Activated CD4-positive, alpha-beta T cell treated with anti-CD3 and anti-CD28 coated beads, Interleukin-2, amount 10 ng/mL, durations not matched to agents 7 days and 5 days (primary cell): ENCODE results near the gene APOL4. TPM values are rescaled to one million over a fixed set of nuclear protein-coding genes. Genes with fewer than 3 reads are reported as not detected.
"Not testable (repeated sequence)": the region's sequence is repeated elsewhere in the genome, so short reads cannot be mapped to it uniquely, and the experiment has no call there.

Source experiments
- CTCF ChIA-PET: fragments of 350-600 bp; sonication (Branson Sonifier 250); formaldehyde crosslinking; loops from one replicate; lab custom pipeline; 2021; ENCODE audit warnings: antibody characterized with exemption; lab: Charles Lee
- POLR2A ChIA-PET: fragments of 350-600 bp; sonication (Branson Sonifier 250); formaldehyde crosslinking; loops from one replicate; lab custom pipeline; 2021; ENCODE audit warnings: antibody characterized with exemption; lab: Charles Lee
- DNase-seq: peaks from one replicate; pipeline ENCODE4 v3.0.0-alpha.2; 2020
- H3K27ac Mint-ChIP-seq: one replicate; pipeline ENCODE4 v1.8.0; 2021; ENCODE audit warnings: mild to moderate bottlenecking, moderate library complexity, mixed read lengths
- H3K27me3 Mint-ChIP-seq: one replicate; pipeline ENCODE4 v1.8.0; 2021; ENCODE audit warnings: mixed read lengths
- H3K36me3 Mint-ChIP-seq: one replicate; pipeline ENCODE4 v1.8.0; 2021; ENCODE audit warnings: low read depth, mixed read lengths
- H3K4me1 Mint-ChIP-seq: one replicate; pipeline ENCODE4 v1.8.0; 2021; ENCODE audit warnings: mixed read lengths
- H3K4me3 Mint-ChIP-seq: one replicate; pipeline ENCODE4 v1.8.0; 2021; ENCODE audit warnings: mild to moderate bottlenecking, moderate library complexity, mixed read lengths
- H3K9me3 Mint-ChIP-seq: one replicate; pipeline ENCODE4 v1.8.0; 2021; ENCODE audit warnings: mixed read lengths
- total RNA-seq, 2 experiments: library from RNA; stranded (reverse); gene quantifications; one replicate each; pipeline ENCODE4 v1.2.3, GENCODE V29; 2021

The APOL4 gene
- total RNA-seq, 2 experiments from 2014 or later = 0.54 to 0.57 TPM

DNA sequence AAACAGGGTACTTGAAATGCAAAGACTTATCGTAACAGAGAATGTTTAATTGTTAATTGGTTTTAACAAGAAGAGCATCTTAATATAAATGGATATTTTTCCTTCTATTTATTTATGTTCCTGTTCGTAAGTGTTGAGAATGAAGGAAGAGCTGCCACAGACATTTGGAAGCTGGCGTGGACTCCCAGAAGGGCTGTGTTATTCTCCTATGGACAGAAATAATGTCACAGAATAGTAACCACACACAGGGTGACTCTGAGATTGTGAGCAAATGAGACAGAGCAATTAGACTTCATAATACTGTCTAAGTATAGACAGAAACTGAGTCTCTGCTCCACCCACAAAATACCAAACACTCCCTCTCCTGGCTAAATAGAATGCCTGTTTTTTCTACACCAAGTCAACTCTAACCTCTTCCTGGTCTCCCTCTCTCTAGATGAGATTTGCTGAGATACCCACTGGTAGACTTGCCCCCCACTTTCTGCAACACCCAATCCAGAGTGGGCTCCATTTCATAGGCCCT is 47.1 kb downstream of the APOL4 start:
- Mint-ChIP-seq H3K9me3 (peaks cover 8% of the 10 kb centered on the region), H3K27ac (peak overlapping the region; percentile 15), H3K4me3 (no peak overlapping the region), H3K36me3 (peaks cover 88% of the 10 kb centered on the region), H3K4me1 (peaks cover 75% of the 10 kb centered on the region), H3K27me3 (no peaks in the 10 kb centered on the region)
- ChIA-PET POLR2A (no interaction called here), CTCF (no interaction called here)
- DNase-seq = no peak

DNA sequence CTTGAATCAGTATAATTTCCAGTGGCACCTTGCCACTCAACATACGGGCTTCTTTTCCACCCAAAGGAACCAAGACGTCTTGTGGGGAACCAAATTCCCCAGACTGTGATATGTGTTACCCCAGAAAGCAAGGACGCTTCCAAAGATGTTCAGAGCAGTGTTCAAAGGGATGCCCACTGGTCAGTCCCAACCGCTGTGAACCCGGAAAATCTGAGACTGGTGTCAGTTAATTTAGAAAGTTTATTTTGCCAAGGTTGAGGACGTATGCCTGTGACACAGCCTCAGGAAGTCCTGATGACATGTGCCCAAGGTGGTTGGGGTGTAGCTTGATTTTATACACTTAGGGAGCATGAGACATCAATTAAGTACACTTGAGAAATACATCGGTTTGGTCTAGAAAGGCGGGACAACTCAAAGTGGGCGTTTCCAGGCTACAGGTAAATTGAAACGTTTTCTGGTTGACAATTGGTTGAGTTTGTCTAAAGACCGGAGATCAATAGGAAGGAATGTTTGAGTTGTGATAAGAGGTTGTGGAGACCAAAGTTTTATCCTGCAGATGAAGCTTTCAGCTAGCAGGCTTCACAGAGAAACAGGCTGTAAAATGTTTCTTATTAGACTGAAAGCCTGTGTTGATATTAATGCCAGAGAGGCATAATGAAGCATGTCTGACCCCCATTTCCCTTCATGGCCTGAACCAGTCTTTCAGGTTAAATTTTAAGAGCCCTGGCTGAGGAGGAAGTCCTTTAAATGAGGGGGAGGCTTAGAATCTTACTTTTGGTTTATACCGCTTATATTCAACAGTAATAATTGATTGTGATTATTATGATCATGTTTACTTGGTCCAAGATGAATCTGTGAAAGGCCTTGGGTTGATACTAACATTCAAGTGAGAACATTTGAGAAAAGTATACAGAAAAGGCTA is 47.8 kb downstream of the APOL4 start:
- ChIA-PET CTCF (no interaction called here), POLR2A (no interaction called here)
- peaks cover 8% of the 10 kb centered on the region for H3K9me3 Mint-ChIP-seq
- no peak overlapping the region for H3K27ac Mint-ChIP-seq
- DNase-seq = no peak
- no peak overlapping the region for H3K4me3 Mint-ChIP-seq
- H3K4me1 Mint-ChIP-seq = peaks cover 70% of the 10 kb centered on the region
- H3K27me3 Mint-ChIP-seq = no peaks in the 10 kb centered on the region
- peaks cover 86% of the 10 kb centered on the region for H3K36me3 Mint-ChIP-seq

DNA sequence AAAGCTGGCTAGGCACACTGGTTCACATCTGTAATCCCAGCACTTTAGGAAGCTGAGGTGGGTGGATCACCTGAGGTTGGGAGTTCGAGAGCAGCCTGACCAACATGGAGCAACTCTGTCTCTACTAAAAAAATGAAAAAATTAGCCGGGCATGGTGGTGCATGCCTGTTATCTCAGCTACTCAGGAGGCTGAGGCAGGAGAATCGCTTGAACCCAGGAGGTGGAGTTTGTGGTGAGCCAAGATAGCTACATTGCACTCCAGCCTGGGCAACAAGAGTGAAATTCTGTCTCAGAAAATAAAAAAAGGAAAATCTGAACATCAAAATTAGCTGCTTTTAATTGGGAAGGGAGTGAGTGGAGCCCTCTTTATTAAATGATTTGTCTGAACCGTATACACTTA is 48.8 kb downstream of the APOL4 start:
- H3K4me3 Mint-ChIP-seq, H3K27ac Mint-ChIP-seq, DNase-seq, POLR2A ChIA-PET, H3K27me3 Mint-ChIP-seq, H3K9me3 Mint-ChIP-seq: not testable (repeated sequence)
- H3K36me3 Mint-ChIP-seq = peaks cover 84% of the 10 kb centered on the region
- CTCF ChIA-PET = interaction anchor here (0.9 to 1.5 kb wide), 2 partner anchors 11 to 87 kb away, joined by 3 to 4 read pairs; no protein-coding TSS in a partner anchor
- H3K4me1 Mint-ChIP-seq = peaks cover 62% of the 10 kb centered on the region

DNA sequence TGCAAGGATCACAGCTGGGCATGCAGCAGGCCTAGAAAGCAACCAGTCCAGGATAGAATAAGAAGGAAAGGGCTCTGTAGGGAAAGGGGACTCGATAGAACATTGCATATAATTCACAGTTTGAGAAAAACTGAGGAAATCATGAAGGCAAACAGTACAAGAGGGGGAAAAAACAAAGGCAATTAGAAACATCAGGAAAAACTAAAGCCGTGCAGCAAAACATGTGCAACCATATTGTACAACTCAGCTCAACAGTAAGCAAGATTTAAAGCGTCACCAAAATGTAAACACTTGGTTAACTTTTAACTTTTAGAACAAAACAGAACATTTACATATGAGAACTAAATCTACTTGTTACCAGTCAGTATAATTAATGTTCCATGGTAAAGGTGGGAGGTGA is 49.5 kb downstream of the APOL4 start:
- POLR2A ChIA-PET = no interaction called here

DNA sequence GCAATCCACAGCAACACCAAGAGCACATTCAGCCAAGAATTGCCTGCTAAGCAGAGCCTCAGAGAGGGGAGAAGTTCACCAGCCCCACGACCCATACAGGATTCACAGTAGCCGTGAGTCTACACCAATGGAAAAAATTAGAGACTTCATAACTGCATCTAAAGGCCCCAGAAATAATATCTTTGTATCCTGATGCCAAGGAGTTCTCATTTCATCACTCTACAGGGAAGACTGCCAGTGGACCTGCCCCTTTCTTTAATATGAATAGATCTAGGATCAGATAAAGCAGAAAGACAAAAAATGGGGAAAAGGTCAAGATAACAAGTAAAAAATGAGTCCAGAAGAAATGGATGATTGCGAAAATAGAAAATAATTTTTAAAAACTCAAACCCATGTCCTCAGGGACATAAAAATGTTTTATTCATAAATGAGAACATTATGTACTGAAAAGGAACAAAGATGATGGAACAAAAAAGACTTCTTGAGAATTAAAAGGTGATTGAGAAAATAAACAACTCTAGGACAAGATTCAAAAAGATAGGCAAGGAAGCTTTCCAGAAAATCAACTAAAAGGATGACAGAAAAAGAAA is 50.5 kb downstream of the APOL4 start:
- peaks cover 8% of the 10 kb centered on the region for H3K9me3 Mint-ChIP-seq
- no peak for DNase-seq
- H3K27me3 Mint-ChIP-seq = no peaks in the 10 kb centered on the region
- CTCF ChIA-PET = interaction anchor here (0.6 to 1.2 kb wide), 5 partner anchors 9 to 648 kb away, joined by 3 to 4 read pairs (median 3); partner anchors contain the start of gene APOL3
- H3K4me1 Mint-ChIP-seq = peaks cover 45% of the 10 kb centered on the region
- H3K36me3 Mint-ChIP-seq = peaks cover 75% of the 10 kb centered on the region
- peak overlapping the region; percentile 39 for H3K27ac Mint-ChIP-seq
- POLR2A ChIA-PET = no interaction called here
- H3K4me3 Mint-ChIP-seq = no peak overlapping the region

More for the DNA sequence above, 49.5 kb downstream of the APOL4 start:
- Mint-ChIP-seq H3K4me1 (peaks cover 55% of the 10 kb centered on the region), H3K27me3 (no peaks in the 10 kb centered on the region), H3K4me3 (no peak overlapping the region), H3K27ac (no peak overlapping the region), H3K36me3 (peaks cover 82% of the 10 kb centered on the region), H3K9me3 (peaks cover 8% of the 10 kb centered on the region)
- CTCF ChIA-PET = interaction anchor here (0.6 to 1.5 kb wide), 4 partner anchors 8 to 229 kb away, joined by 3 to 4 read pairs (median 4); partner anchors contain the start of gene APOL3
- no peak for DNase-seq

DNA sequence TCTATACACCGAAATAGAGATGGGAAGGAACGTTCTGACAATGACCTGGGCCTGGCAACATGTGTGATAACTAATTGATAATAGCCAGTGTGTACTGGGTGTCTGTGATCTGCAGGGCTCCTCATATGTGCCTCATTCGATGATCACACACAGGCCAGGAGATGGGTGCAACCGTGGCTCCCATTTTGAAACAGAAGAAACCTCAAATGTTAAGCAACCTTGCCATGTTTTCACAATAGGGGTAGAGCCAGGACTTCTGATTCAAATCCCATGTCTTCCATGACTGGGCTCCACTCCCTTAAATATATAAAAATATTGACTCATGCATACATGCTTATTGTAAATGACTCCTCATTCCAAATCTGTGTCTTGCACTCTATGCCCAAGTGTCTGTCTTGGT is 52.2 kb downstream of the APOL4 start:
- peaks cover 71% of the 10 kb centered on the region for H3K36me3 Mint-ChIP-seq

DNA sequence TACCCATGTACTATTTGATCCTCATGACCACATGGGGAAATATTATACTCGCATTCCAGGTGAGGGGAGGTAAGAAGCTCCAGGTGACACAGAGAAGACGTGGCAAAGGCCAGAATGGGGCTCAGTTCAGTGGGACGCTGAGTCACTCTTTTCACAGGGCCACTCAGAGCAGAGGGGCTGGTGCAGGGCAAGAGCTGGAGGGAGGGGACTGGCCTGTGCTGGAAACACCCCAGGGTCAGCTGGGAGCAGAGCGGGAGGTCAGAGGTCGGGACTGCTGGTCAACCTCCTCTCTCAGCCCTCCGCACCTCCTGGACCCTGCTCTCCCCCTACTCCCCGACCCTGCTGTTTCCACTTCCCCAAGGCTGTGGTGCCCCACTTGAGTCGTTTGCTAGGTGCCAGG is 53.2 kb downstream of the APOL4 start:
- Mint-ChIP-seq H3K9me3 (peaks cover 8% of the 10 kb centered on the region), H3K27me3 (no peaks in the 10 kb centered on the region), H3K36me3 (peaks cover 66% of the 10 kb centered on the region), H3K27ac (no peak overlapping the region), H3K4me1 (peaks cover 29% of the 10 kb centered on the region), H3K4me3 (no peak overlapping the region)
- CTCF ChIA-PET = no interaction called here
- POLR2A ChIA-PET = no interaction called here
- no peak for DNase-seq

More for the DNA sequence above, 52.2 kb downstream of the APOL4 start:
- H3K4me3 Mint-ChIP-seq = no peak overlapping the region
- ChIA-PET CTCF (no interaction called here), POLR2A (no interaction called here)
- H3K4me1 Mint-ChIP-seq = peaks cover 38% of the 10 kb centered on the region
- peaks cover 8% of the 10 kb centered on the region for H3K9me3 Mint-ChIP-seq
- no peaks in the 10 kb centered on the region for H3K27me3 Mint-ChIP-seq
- H3K27ac Mint-ChIP-seq = no peak overlapping the region
- no peak for DNase-seq

DNA sequence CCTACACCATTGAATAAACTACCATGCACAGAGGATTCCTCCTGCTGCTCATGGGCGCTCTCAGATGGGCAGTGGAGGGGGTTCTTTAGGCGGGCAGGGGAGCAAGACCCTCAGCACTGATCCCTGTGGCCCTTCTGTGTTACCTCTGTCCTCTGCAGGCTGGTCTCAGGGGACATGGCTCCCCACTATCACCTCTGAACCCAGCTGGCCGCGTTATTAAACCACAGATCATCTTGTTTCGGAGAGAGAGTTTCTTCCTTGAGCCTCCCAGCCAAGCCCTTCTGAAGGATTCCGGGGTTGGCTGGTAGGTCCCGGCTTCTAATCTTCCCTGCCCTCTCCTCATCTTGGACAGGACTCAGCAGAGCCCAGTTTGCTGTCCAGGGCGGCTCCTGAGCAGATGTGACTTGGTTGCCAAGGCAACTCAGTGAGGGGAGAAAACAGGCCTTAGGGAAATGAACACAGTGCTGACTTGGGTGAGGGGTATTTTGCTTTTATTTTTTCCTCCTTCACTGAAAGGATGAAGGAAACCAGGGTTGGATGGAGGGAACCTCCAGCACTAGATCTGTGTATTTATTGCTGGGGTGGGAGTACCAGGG is 54.3 kb downstream of the APOL4 start:
- Mint-ChIP-seq H3K27ac (no peak overlapping the region), H3K4me3 (no peak overlapping the region), H3K4me1 (peaks cover 26% of the 10 kb centered on the region), H3K27me3 (no peaks in the 10 kb centered on the region), H3K9me3 (peaks cover 6% of the 10 kb centered on the region), H3K36me3 (peaks cover 63% of the 10 kb centered on the region)
- ChIA-PET CTCF (no interaction called here), POLR2A (no interaction called here)
- DNase-seq = no peak

DNA sequence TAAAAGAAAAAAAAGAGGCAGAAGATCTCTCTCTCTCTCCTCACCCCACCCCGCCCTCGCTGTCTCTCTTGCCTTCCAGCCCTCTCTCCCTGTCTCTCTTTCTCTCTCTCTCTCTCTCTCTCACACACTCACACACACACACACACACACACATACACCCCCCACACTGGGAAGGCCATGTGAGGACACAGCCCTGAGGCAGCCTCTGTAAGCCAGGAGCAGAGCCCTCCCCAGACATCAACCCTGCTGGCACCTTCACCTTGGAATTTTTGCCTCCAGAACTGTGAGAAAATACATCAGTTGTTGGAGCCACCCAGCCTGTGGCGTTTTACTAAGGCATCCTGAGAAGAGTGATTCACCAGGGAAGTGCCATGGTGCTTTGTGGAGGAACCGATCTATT is 55.7 kb downstream of the APOL4 start:
- Mint-ChIP-seq H3K4me1 (peaks cover 15% of the 10 kb centered on the region), H3K27me3 (no peaks in the 10 kb centered on the region), H3K27ac (no peak overlapping the region), H3K9me3 (no peaks in the 10 kb centered on the region), H3K4me3 (no peak overlapping the region), H3K36me3 (peaks cover 61% of the 10 kb centered on the region)
- DNase-seq = no peak
- ChIA-PET POLR2A (no interaction called here), CTCF (interaction anchor here (1.3 kb wide), 2 partner anchors 22 to 34 kb away, joined by 4 to 6 read pairs; no protein-coding TSS in a partner anchor)

DNA sequence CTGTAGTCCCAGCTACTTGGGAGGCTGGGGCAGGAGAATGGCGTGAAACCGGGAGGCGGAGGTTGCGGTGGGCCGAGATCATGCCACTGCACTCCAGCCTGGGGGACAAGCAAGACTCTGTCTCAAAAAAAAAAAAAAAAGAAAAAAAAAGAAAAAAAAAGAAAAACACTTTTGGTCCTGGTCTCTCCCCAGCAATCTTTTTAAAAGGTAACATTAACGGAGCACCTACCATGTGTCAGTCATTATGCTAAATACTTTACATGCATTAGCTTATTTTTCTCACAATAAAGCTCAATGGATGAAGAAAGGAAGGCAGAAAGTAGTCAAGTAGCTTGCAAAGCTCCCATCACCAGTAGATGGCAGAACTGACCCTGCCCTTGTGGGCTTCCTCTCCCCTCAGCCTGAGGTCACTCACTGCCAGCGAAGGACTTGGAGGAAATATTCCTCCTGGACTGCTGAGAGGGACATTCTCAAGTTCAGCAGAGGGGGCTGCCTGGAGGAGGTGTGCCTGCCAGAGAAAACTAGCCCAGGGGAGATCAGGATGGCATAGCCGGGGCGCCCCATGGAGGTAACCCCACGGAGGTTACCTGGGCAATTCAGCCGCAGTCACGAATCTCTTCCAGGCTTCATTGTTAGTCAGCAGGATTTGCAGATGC is 56.6 kb downstream of the APOL4 start:
- Mint-ChIP-seq H3K27ac (no peak overlapping the region), H3K36me3 (peaks cover 62% of the 10 kb centered on the region), H3K9me3 (no peaks in the 10 kb centered on the region), H3K4me1 (peaks cover 12% of the 10 kb centered on the region), H3K4me3 (no peak overlapping the region), H3K27me3 (no peaks in the 10 kb centered on the region)
- peak; percentile 46 for DNase-seq
- ChIA-PET CTCF (interaction anchor here (0.6 to 1.3 kb wide), 5 partner anchors 21 to 532 kb away, joined by 3 to 6 read pairs (median 4); no protein-coding TSS in a partner anchor), POLR2A (no interaction called here)

DNA sequence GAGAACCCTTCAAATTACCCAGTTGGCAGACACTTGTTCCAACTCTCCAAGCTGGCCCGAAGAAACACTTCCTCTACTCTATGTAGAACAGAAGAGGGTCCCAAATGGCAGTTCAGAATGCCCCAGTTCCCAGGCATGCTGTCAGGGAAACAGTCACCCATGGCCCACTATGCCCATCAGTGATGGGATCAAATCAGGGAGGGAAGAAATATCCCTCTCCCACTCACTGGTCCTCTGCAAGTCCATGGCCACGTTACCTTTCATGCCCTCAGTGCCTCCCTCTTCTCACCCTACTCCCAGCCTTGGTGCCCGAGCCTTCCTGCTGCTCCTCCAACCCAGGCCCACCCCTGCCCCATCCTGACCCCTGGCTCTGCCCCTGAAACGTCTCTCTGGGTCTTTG is 57.7 kb downstream of the APOL4 start:
- H3K4me3 Mint-ChIP-seq = no peak overlapping the region
- ChIA-PET POLR2A (interaction anchor here (0.6 kb wide), 1 partner anchor 1156 kb away, joined by 5 read pairs; no protein-coding TSS in a partner anchor), CTCF (no interaction called here)
- DNase-seq = no peak
- no peaks in the 10 kb centered on the region for H3K9me3 Mint-ChIP-seq
- peaks cover 9% of the 10 kb centered on the region for H3K4me1 Mint-ChIP-seq
- no peaks in the 10 kb centered on the region for H3K27me3 Mint-ChIP-seq
- H3K36me3 Mint-ChIP-seq = peaks cover 61% of the 10 kb centered on the region
- no peak overlapping the region for H3K27ac Mint-ChIP-seq
